CD4-positive, alpha-beta T cell treated with Interferon gamma for 1 hour (primary cell): ENCODE measurements around the gene ACTA1.
"Not testable (repeated sequence)": the region's sequence is repeated elsewhere in the genome, so short reads cannot be mapped to it uniquely, and the experiment has no call there.

ENCODE experiments used
- DNase-seq: peaks from one replicate; pipeline ENCODE4 v3.0.0-alpha.2; 2020

ACTA1 gene

DNA sequence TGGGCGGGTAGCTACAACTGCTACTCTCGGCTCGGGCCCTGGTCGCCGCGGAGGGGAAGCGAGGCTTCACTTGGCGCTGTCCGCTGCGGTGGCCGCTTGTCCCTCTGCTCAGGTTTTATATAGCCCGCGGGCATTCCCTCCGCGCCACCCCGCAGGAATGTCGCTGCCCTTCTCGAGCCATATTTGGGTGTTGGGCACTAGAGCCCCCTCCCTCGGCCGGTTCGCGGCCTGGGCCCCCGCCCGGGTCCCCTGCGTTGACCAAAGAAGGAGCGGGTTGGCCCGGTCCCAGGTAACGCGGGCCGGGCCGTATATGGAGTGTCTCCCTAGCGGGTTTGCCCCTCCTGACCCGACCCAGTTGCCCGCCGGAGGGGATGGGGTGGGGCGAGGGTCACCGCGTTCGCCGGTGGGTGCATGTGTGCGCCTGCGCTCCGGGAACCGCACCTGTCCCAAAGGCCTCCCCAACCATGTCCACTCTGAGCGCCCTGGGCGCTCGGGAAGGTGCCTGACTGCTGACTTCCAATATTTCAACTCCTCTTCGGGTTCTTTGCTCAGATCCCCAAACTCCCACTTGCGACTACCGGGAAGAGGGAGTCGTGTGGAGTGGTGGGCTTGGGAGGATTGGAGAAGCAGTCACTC is at the start of gene ACTA1:
ACTA1 (minus strand) TSS at position 90 of the 636 bp plus-strand sequence. CDS start 979 bp downstream, outside the sequence.
- DNase-seq, result no peak

DNA sequence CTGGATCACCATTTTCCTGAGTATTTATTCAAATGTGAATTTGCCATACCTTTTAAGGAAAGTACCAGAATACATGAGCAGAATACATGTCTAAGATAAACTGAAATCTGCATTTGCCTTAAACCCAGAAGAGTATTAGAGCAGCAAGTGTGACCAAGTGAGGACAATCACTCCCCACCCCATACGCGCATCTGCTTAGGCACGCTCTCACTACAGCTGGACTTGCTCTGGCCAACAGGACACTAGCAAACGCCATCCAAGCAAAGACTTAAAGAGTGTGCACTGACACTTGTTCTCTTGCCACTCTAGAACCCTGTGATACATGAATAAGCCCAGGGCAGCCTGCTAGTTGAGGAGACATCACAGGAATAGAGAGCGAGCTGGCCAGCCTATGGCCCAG is 48.6 kb upstream of the ACTA1 start:
- no peak for DNase-seq

DNA sequence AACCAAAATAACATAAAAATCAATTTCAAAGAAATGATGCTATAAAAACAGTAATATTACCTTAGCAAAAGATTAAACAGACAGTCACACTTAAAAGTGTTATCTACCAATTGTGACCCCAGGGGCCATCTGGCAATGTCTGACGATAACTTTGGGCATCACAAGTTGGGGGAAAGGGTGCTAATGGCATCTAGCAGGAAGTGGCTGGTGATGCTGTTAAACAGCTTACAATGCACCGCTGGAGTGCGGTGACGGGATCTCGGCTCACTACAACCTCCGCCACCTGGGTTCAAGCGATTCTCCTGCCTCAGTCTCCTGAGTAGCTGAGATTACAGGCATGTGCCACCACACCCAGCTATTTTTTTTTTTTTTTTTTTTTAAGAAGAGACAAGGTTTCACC is 46.6 kb upstream of the ACTA1 start:
- peak; percentile 19 for DNase-seq

DNA sequence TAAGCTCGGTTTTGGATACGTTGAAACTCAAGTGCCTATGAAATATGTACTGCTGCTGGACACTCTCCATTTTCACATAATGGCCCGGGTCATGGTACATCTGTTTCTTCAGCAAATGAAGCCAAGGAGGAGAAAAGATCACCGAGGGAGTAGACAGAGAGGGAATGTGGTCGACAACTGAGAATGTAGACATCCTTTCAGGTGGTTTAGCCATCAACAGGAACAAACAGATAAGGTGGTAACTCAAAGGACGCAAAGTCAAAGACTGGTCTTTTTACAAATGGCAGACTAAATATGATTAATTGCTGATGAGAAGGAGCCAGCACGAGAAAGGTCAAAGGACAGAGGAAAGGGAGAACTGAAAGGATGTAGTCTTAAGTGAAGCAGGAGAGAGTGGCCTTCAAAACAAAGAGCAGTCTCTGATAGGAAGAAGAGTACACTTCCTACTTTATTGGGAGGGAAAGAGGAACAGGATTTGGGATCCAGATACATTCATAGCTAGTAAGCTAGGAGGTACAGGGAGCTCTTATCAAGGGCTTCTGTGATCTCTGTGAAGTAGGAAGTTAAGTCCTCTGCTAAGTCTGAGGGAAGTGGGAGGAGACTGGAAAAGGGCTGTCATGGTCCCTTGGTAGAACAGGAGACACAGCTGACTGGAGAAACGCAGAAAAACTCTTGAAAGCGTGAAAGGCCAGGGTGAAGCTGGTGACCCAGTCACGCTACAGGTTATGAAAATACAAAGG is 45.9 kb upstream of the ACTA1 start:
- DNase-seq, result peak; percentile 29

DNA sequence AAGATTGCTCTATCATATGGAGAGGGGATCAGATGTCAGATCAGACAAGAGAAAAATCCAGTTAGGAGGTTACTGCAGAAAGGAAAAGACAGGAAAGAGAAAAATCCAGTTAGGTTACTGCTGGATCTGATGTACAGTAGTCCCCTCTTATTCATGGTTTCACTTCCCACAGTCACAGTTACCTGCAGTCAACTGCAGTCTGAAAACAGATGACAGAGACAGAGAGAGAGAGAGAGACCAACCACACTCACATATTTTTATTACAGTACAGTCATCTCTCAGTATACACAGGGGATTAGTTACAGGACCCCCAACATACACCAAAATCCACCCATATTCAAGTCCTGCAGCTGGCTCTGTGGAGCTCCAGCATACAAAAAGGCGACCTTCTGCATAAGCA is 45.0 kb upstream of the ACTA1 start:
- DNase-seq, result no peak

DNA sequence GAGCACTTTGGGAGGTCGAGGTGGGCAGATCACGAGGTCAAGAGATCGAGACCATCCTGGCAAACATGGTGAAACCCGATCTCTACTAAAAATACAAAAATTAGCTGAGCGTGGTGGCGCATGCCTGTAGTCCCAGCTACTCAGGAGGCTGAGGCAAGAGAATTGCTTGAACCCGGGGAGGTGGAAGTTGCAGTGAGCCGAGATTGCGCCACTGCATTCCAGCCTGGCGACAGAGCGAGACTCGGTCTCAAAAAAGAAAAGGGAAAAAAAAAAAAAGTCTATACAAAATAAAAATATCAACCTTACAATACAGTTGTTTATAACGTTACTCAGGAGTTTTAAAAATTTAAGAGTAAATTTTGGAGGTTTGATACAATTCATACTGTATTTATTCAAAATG is 42.0 kb upstream of the ACTA1 start:
- DNase-seq, result not testable (repeated sequence)

DNA sequence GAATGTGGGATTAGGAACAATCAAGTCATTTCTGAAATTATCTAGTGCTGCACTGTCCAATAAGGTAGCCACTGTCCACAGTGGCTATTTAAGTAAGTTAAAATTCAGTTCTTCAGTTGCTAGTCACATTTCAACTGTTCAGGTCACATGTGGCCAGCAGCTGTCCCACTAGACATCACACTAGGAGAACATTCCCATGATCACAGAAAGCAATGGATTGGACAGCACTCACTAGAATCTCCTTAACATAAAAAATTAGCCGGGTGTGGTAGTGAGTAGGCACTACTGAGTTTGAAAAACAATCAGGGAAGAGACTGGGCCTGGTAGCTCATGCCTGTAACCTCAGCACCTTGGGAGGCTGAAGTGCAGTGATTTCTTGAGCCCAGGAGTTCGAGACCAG is 40.6 kb upstream of the ACTA1 start:
- DNase-seq, result no peak

DNA sequence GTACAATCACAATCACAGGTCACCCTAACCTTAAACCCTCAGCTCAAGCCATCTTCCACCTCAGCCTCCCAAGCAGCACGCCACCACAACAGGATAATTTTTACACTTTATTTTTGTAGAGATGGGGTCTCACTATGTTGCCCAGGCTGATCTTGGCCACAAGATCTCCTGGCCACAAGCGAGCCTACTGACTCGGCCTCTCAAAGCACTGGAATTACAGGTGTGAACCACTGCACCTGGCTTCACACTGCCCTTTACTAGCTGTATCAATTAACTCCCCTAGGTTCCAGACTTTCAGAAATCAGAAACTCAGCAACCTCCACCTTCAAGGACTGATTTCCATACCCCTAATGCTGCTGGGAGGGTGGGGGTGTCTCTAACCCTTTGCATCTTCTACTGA is 37.3 kb upstream of the ACTA1 start:
- DNase-seq, result no peak

DNA sequence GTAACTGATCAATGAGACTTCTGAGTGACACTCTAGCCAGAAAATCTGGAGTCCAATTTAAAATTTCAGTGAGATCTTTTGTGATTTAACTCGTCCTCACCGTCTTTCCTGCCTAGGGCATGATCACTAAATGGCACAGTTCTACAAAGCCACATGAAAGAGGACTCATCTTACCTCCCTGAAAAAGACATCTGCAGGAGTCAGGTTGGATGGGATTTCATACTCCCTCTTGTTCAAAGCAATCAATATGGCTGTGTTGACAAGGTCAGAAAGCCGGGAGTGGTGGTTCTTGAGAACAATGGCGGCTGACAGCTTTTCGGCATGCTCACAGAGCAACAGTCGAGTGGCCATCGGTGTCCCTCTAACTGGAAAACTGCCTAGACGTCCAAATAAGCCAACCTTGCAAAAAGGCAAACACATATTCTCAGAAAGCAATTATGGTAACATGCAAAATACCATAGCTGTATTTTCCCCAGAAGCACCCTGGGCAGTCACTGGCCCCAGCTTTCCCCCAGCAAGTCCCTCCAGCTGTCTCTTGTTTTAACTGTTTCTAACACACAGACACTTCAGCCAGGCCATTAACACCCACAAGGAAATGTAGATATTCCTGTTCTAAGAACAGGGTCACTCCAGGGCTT is 36.6 kb upstream of the ACTA1 start:
- DNase-seq, result no peak

DNA sequence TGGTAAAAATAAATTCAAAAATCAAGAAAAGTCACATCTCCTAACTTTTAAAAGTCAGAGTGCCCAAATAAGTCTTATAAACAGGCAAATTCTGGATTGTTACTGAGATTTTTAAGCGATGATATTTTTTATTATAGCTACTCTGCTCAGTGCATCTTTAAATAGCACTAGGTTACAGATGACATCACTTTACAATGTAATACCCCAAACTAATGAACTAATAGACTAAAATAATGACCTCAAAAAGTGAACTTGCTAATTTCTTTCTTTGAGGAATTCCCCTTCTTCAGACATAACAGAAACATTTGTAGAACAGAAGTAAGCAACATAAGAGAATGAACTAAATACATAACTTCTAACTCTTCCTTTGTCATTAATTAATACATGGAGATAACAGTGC is 33.0 kb upstream of the ACTA1 start:
- DNase-seq, result no peak

DNA sequence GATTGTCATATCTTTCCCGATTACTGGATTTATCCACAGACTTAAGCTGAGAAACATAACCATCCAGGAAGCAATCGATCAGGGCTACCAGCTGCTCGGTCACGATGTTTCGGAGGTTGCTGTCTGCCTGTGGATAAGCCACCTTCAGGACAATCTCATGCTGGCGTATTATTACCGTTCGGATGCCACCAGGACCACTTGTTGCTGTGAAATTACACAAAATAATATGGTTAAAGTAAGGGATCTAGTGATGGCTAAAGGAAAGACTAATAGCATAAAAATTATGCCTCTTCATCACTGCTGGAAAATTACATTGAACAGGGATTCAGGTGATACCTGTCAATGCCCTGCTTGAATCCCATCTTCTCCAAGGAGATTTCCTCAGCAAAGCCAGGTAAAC is 30.8 kb upstream of the ACTA1 start:
- DNase-seq, result no peak

DNA sequence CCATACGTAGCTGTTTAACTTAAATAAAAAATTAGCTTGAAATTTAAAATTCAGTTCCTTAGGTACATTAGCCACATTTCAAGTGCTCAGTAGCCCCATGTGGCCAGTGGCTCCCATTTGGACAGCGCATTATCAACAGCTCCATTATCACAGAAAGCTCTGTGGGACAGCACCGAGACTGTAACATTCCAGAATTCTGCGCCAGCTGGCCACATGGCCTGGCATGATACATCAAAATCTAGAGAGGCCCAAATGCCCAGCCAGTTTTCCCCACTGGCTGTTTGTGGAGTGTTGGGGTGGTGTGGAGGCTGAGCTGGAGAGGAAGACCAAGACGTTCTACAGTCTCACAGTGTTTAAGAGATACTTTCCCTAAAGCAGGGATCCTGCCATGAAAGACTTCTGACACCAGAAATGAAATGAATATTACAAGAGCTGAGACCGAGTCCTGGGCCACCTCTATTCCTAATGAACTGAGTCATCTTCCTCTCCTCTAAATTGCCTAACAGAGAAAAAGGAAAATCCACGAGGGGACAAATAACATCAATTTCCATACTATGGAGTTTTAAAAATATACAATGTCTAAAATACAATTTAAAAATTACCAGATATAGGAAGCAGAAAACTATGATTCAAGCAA is 27.3 kb upstream of the ACTA1 start:
- DNase-seq, result no peak

DNA sequence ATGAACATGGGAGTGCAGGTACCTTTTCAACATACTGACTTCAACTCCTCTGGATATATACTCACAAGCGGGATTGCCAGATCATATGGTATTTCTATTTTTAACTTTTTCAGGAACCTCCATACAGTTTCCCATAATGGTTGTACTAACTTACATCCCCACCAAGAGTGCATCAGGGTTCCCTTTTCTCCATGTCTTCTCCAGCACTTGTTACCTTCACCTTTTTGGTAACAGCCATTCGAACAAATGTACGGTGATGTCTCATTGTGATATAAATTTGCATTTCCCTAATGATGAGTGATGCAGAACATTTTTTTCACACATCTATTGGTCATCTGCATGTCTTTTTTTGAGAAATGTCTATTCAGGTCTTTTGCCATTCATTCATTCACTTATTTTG is 25.9 kb upstream of the ACTA1 start:
- DNase-seq, result no peak

DNA sequence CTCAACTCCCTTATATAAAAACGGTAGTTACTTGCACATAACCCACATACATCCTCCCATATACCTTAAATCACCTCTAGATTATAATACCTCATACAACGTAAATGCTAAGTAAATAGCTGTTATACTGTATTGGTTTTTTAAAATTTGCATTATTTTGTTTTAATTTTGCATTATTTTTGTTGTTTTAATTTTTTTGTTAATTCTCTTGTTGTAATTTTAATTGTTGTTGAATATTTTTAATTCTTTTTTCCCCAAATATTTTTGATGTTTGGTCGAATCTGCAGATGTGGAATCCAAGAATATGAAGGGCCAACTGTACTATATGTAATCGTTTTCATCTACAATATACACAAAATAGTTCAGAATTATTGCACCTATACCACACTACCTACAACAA is 23.5 kb upstream of the ACTA1 start:
- no peak for DNase-seq

DNA sequence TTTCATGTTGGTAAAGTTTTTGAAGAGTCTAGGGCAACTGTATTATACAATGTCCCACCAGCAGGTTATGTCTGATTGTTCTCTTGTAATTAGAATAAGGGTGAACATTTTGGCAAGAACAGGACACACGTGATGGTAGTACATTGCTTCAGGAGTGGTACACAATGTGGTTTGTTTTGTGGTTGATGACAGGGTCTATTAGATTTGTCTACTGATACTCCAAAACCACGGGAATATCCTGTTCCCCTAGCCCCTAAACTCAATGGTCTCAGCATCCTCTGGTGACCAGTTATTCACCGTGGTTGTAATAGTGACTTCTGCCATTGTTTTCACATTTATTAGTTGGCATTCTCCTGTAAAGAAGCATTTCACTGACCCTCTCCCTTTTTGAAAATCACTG is 22.1 kb upstream of the ACTA1 start:
- DNase-seq, result no peak

DNA sequence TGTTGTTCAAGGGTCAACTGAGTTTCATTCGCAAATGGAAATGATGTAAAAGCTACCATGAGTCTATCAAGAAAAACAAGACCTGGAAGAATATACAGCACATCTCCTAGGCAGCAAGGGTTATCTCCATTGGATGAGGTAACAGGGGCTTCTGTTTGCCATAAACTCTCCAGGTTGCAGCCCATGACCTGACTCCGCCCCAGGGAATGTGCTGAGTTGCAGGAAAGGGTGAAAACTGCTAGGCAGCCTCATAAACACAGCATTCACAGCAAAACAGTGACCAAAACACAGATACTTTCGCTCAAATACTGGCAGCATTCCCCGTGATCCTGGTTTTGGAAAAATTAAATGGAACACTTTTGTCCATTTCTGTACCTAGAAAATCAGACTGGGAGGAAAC is 20.2 kb upstream of the ACTA1 start:
- no peak for DNase-seq

DNA sequence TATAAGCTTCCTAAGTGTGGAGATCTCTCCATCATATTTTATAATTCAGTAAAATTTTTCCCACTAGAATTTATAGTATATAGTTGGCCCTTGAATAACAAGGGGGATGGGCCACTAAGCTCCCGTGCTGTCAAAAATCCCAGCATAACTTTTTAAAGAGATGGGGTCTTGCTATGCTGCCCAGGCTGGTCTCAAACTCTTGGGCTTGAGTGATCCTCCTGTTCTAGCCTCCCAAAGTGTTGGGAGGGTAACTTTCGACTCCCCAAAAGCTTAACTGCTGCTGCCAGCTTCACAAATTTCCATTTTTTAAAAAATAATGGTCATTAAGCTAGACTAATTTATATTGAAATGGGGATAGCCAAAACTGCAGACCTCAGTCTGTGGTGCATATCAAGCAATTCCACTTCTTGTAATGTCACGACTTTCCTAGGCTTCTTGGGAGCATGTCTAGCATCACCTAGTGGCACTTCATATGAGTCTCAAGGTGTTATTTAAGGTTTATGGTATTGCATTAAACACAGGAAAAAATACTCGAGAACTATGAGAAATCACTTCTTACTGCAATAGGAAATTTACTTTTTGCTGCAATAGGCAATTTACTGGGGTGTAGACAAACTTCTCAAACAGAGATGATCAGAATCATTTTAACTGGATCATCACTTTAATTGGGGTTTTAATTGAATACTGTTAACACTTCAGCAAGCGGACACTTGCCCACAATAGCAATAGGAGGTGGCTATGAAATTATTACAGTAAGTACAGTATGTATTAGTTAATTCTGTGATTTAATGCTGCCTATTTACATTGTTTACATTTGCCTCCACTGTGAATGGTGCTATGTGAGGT is 19.3 kb upstream of the ACTA1 start:
- DNase-seq, result no peak

DNA sequence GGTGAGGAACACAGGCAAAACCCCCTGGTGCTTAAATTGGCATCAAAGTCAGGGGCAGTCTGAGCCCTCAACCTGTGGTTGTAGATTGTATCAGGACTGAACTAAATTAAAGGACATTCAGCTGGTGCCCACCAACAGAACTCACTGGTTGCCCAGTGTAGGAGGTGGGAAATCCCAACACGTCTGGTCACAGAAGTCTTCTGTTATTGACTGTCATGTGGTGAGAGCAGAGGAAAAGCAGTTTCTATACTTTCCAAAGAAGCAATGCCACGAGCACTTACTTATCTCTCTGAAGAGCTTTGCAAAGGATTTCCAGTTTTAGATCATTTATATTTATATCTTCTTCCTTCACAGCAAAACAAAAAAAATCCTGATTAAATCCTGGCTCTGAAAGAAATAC is 15.0 kb upstream of the ACTA1 start:
- DNase-seq, result no peak

DNA sequence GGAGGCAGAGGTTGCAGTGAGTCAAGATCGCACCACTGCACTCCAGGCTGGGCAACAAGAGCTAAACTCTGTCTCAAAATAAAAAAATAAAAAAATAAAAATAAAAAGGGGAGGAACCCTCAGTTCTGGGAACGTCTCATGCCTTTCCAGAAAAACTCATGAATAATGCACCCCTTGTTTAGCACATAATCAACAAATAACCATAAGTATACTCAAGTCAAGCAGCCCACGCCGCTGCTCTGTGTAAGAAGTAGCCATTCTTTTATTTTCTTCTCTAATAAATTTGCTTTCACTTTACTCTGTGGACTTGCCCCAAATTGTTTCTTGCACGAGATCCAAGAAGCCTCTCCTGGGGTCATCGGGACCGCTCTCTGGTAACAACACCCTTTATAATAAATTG is 14.5 kb upstream of the ACTA1 start:
- DNase-seq, result no peak

DNA sequence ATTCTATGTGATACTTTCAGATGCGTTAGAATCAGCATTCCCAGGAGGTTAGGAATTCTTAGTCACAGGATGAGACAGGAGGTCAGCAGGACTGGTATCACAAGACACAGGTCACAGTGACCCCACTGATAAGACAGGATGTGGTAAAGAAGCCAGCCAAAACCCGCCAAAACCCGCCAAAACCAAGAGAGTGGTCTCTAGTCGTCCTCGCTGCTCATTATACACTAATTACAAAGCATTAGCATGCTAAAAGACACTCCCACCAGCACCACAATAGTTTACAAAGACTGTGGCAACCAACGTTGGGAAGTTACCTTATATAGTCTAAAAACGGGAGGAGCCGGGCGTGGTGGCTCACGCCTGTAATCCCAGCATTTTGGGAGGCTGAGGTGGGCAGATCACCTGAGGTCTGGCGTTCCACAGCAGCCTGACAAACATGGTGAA is 13.9 kb upstream of the ACTA1 start:
- DNase-seq, result no peak

DNA sequence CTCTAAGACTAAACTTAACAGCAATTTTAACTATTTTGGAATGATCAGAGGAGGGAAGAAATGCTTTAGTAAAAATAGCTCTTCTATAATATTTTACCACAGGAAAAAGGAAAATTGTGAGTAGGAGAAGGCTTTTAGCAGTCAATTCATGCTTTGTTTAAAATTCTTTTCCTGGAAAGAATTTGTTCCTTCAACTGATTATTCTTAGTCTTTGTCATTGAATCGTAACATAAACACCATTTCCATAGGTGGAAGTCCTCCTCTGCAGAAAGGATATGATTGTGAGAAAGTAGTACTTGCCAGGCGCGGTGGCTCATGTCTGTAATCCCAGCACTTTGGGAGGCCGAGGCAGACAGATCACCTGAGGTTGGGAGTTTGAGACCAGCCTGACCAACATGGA is 11.9 kb upstream of the ACTA1 start:
- no peak for DNase-seq

DNA sequence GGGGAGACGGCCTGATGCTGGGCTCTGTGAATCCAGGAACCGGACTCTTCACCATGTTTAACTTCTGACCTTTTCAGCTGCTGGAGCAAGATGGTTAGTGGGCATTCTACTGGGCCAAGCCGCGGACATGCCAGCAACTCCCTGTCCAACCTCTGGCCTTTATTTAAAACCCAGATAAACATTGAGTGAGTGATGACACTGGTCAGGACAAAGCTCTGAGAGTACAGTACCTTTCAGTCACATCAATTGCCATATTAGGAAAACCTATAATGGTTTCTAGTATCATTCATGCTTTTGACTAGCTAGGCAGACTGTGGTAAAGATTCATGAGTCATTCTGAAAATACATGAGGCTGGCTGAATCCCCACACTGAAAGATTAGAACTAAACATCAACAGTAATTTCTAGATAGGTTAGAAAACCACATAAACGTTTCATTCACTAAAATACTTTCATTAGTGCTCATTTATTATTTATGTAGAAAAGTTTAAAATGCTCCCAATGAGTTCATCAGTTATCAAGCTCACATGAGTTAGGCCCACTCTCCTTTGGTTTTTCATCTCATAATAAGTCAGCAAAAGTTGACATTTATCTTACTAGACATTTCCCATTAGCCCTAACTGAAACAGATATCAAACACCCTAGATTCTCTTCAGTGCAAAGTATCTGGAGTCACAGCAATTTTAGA is 7.1 kb upstream of the ACTA1 start:
- no peak for DNase-seq
